Measurements from ENCODE around the gene CTNND2.

CTNND2 gene

DNA sequence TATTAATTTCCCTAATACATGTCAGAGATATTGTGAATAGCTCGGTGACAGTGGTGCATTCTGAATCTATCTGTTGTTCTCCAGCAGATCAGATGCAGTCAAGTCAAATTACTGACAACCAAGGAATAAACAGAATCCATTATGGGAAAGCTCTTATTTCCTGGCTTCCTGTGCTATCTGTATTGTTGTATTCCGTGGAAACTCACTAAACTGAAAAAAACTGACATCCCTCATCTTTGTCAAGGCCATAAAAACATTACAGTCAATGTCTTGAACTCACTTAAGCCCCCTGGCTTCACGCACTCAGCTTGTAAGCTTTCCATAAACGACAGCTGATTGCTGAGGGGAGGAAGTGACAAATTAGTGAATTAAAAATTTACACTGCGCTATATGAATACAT, 245.9 kb downstream of the CTNND2 start:
- no peak overlapping the region for H3K4me3 ChIP-seq (ENCODE audit: low read depth in 1 of 2, low read length in 2 of 2)
- no peaks in the 10 kb centered on the region for H3K36me3 ChIP-seq (ENCODE audit: control insufficient read depth in 1 of 2, insufficient read depth in 2 of 2, low read length in 2 of 2)
- H3K4me1 ChIP-seq (ENCODE audit: control insufficient read depth in 1 of 2, insufficient read depth in 2 of 2, low read length in 2 of 2): no peaks in the 10 kb centered on the region
- H3K9ac ChIP-seq (ENCODE audit: low read depth in 1 of 2, low read length in 2 of 2): no peak overlapping the region
- no peak overlapping the region for H3K27ac ChIP-seq (ENCODE audit: low read depth, low read length)
- H3K27me3 ChIP-seq (ENCODE audit: control insufficient read depth in 1 of 2, insufficient read depth in 2 of 2, low read length in 2 of 2): no peaks in the 10 kb centered on the region
- H3K9me3 ChIP-seq (ENCODE audit: control insufficient read depth in 1 of 2, low read length in 2 of 2): no peaks in the 10 kb centered on the region

DNA sequence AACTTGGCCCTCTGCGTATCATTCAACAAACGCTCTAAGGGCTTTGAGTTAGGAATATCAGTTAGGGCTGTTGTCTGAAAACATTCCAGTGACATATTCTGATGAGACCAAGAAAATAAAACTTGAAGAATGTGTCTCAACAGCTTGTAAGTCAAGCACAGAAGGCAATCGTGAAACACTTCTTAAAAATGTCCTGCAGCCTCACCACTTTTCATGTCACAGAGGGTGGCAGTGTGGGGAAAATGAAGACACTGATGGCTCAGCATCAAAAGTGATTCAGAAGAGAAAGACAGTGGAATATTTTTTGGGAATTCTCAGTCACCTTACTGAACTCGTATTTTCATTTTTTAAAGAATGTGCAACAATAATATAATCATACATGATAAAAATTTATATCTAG, 247.3 kb downstream of the CTNND2 start:
- Histone ChIP-seq H3K27ac (ENCODE audit: low read depth, low read length) (no peak overlapping the region), H3K4me3 (ENCODE audit: low read depth in 1 of 2, low read length in 2 of 2) (no peak overlapping the region), H3K27me3 (ENCODE audit: control insufficient read depth in 1 of 2, insufficient read depth in 2 of 2, low read length in 2 of 2) (no peaks in the 10 kb centered on the region), H3K9me3 (ENCODE audit: control insufficient read depth in 1 of 2, low read length in 2 of 2) (no peaks in the 10 kb centered on the region), H3K36me3 (ENCODE audit: control insufficient read depth in 1 of 2, insufficient read depth in 2 of 2, low read length in 2 of 2) (no peaks in the 10 kb centered on the region), H3K9ac (ENCODE audit: low read depth in 1 of 2, low read length in 2 of 2) (no peak overlapping the region), H3K4me1 (ENCODE audit: control insufficient read depth in 1 of 2, insufficient read depth in 2 of 2, low read length in 2 of 2) (no peaks in the 10 kb centered on the region)

DNA sequence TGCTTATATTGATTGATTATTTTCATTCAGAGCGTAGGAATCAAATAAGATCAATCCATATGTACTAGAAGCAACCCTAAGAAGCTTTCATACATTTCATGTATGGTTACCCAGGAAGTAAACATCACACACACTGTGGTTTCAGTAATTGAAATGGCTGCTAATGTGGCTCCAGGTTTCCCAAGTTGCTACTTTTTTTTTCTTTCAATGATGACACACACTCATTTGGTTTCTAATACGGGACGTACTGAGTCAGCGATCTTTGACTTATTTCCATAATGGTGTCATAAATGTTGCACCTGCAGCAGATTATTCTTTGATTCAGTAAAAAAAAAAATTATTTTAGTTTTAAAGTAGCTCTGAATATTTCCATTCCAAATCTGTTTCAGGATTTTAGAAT, 248.6 kb downstream of the CTNND2 start:
- Histone ChIP-seq H3K9me3 (ENCODE audit: control insufficient read depth in 1 of 2, low read length in 2 of 2) (no peaks in the 10 kb centered on the region), H3K4me3 (ENCODE audit: low read depth in 1 of 2, low read length in 2 of 2) (no peak overlapping the region), H3K36me3 (ENCODE audit: control insufficient read depth in 1 of 2, insufficient read depth in 2 of 2, low read length in 2 of 2) (no peaks in the 10 kb centered on the region), H3K27ac (ENCODE audit: low read depth, low read length) (no peak overlapping the region), H3K9ac (ENCODE audit: low read depth in 1 of 2, low read length in 2 of 2) (no peak overlapping the region), H3K27me3 (ENCODE audit: control insufficient read depth in 1 of 2, insufficient read depth in 2 of 2, low read length in 2 of 2) (no peaks in the 10 kb centered on the region), H3K4me1 (ENCODE audit: control insufficient read depth in 1 of 2, insufficient read depth in 2 of 2, low read length in 2 of 2) (no peaks in the 10 kb centered on the region)

- Histone ChIP-seq H3K9me3 (ENCODE audit: control insufficient read depth in 1 of 2, low read length in 2 of 2) (peaks cover 0 to 3% of the 10 kb centered on the region in 2 donors), H3K27ac (ENCODE audit: low read depth, low read length) (no peak overlapping the region), H3K4me1 (ENCODE audit: control insufficient read depth in 1 of 2, insufficient read depth in 2 of 2, low read length in 2 of 2) (no peaks in the 10 kb centered on the region), H3K9ac (ENCODE audit: low read depth in 1 of 2, low read length in 2 of 2) (no peak overlapping the region), H3K27me3 (ENCODE audit: control insufficient read depth in 1 of 2, insufficient read depth in 2 of 2, low read length in 2 of 2) (no peaks in the 10 kb centered on the region), H3K4me3 (ENCODE audit: low read depth in 1 of 2, low read length in 2 of 2) (no peak overlapping the region), H3K36me3 (ENCODE audit: control insufficient read depth in 1 of 2, insufficient read depth in 2 of 2, low read length in 2 of 2) (no peaks in the 10 kb centered on the region)
These were observed 253.3 kb downstream of the CTNND2 start for GRCh38 chr5:11650936-11651335.

- no peak overlapping the region for H3K9ac ChIP-seq (ENCODE audit: low read depth in 1 of 2, low read length in 2 of 2)
- no peak overlapping the region for H3K4me3 ChIP-seq (ENCODE audit: low read depth in 1 of 2, low read length in 2 of 2)
- no peaks in the 10 kb centered on the region for H3K36me3 ChIP-seq (ENCODE audit: control insufficient read depth in 1 of 2, insufficient read depth in 2 of 2, low read length in 2 of 2)
- peaks cover 0 to 3% of the 10 kb centered on the region in 2 donors for H3K9me3 ChIP-seq (ENCODE audit: control insufficient read depth in 1 of 2, low read length in 2 of 2)
- H3K27me3 ChIP-seq (ENCODE audit: control insufficient read depth in 1 of 2, insufficient read depth in 2 of 2, low read length in 2 of 2): no peaks in the 10 kb centered on the region
- no peaks in the 10 kb centered on the region for H3K4me1 ChIP-seq (ENCODE audit: control insufficient read depth in 1 of 2, insufficient read depth in 2 of 2, low read length in 2 of 2)
- no peak overlapping the region for H3K27ac ChIP-seq (ENCODE audit: low read depth, low read length)
These were observed 258.1 kb downstream of the CTNND2 start for GRCh38 chr5:11646141-11646540.

DNA sequence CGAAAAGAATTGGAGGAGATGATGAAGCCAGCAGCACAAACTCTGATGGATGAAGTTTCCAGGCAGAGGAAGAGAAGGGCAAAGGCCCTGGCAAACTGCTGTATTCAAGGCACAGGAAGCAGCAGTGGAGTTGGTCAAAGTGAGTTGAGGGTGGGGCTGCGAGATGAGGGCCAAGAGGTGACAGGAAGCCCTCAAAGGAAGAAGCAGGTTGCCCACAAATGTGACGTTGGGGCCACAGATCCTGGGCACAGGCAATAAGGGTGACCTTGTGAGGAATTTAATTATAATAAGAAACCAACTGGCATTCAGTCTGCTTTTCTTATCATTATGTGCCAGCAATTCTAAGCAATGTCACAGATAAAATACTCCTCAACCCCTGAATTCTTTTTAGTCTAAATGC, 261.8 kb downstream of the CTNND2 start:
- no peaks in the 10 kb centered on the region for H3K36me3 ChIP-seq (ENCODE audit: control insufficient read depth in 1 of 2, insufficient read depth in 2 of 2, low read length in 2 of 2)
- H3K9me3 ChIP-seq (ENCODE audit: control insufficient read depth in 1 of 2, low read length in 2 of 2): no peaks in the 10 kb centered on the region
- no peak overlapping the region for H3K9ac ChIP-seq (ENCODE audit: low read depth in 1 of 2, low read length in 2 of 2)
- H3K27ac ChIP-seq (ENCODE audit: low read depth, low read length): no peak overlapping the region
- no peaks in the 10 kb centered on the region for H3K27me3 ChIP-seq (ENCODE audit: control insufficient read depth in 1 of 2, insufficient read depth in 2 of 2, low read length in 2 of 2)
- no peak overlapping the region for H3K4me3 ChIP-seq (ENCODE audit: low read depth in 1 of 2, low read length in 2 of 2)
- no peaks in the 10 kb centered on the region for H3K4me1 ChIP-seq (ENCODE audit: control insufficient read depth in 1 of 2, insufficient read depth in 2 of 2, low read length in 2 of 2)

DNA sequence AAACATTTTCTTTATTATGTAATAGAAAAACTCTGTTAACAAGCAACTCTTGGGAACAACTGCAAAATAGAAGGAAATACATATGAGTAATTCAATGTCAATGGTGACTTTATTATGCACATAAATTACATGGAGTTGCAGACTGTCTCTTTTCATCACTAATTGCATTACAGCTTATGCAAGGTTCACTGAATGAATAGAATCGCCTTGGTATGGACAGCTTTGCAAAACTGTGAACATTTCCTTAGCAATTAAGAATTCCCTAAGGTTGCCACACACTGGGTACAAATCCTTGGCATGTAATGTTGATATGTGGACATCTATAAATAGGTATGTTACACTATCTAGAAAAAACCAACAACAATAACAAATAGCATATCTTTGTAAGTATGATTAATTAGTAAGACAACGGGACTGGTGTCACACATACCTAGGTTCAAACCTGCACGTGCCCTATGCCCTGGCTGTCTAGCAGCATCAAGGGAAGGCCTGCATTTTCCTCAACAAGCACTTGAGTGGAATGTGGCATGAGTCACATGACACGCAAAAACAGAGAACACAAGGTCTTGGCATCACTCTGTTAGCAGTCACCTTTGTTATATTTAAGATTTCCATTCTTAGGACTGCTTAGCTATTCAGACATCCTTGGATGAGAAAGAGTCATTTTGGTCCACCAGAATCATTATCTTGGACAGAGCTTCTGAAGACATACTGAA, 263.9 kb downstream of the CTNND2 start:
- Histone ChIP-seq H3K4me1 (ENCODE audit: control insufficient read depth in 1 of 2, insufficient read depth in 2 of 2, low read length in 2 of 2) (no peaks in the 10 kb centered on the region), H3K9me3 (ENCODE audit: control insufficient read depth in 1 of 2, low read length in 2 of 2) (no peaks in the 10 kb centered on the region), H3K27me3 (ENCODE audit: control insufficient read depth in 1 of 2, insufficient read depth in 2 of 2, low read length in 2 of 2) (no peaks in the 10 kb centered on the region), H3K36me3 (ENCODE audit: control insufficient read depth in 1 of 2, insufficient read depth in 2 of 2, low read length in 2 of 2) (no peaks in the 10 kb centered on the region), H3K9ac (ENCODE audit: low read depth in 1 of 2, low read length in 2 of 2) (no peak overlapping the region), H3K27ac (ENCODE audit: low read depth, low read length) (no peak overlapping the region), H3K4me3 (ENCODE audit: low read depth in 1 of 2, low read length in 2 of 2) (no peak overlapping the region)

DNA sequence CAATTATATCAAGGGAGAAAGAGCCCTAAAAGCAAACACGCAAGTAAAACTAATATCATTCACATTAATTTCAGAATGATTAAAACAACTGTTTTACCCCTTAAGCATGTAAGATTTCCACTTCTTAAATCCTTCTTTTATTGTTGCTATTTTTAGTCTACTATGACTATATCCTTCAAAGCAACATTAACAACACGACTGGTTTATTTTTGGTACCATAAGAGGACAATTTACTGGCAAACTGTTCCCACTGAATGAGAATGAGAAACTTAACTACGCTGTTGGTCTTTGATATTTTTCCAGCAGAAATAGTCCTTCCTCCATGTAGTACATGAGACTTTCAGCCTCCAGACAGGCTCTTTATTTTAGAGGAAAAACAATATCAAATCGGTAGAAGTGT, 281.5 kb downstream of the CTNND2 start:
- Histone ChIP-seq H3K27ac (ENCODE audit: low read depth, low read length) (no peak overlapping the region), H3K4me1 (ENCODE audit: control insufficient read depth in 1 of 2, insufficient read depth in 2 of 2, low read length in 2 of 2) (no peaks in the 10 kb centered on the region), H3K4me3 (ENCODE audit: low read depth in 1 of 2, low read length in 2 of 2) (no peak overlapping the region), H3K9ac (ENCODE audit: low read depth in 1 of 2, low read length in 2 of 2) (no peak overlapping the region), H3K9me3 (ENCODE audit: control insufficient read depth in 1 of 2, low read length in 2 of 2) (no peaks in the 10 kb centered on the region), H3K36me3 (ENCODE audit: control insufficient read depth in 1 of 2, insufficient read depth in 2 of 2, low read length in 2 of 2) (no peaks in the 10 kb centered on the region), H3K27me3 (ENCODE audit: control insufficient read depth in 1 of 2, insufficient read depth in 2 of 2, low read length in 2 of 2) (no peaks in the 10 kb centered on the region)

DNA sequence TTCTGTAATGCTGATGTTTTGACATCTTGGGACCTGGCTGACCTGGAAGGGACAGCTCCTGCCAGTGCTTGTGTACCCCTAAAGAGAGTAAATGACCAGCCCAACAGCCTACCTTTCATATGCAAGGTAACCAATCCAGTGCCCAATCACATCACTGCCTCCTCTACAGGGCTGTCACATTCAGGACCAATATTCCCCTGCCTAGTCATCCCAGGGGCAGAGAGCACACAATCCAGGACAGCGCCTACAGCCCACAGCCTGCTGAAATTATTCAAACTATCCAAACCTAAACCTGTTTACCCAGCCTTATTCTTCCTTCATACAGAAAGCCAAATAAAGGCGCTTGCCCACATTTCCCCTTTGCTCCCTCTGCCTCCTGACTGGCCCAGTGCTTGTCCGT, 284.1 kb downstream of the CTNND2 start:
- H3K9ac ChIP-seq (ENCODE audit: low read depth in 1 of 2, low read length in 2 of 2): no peak overlapping the region
- no peaks in the 10 kb centered on the region for H3K27me3 ChIP-seq (ENCODE audit: control insufficient read depth in 1 of 2, insufficient read depth in 2 of 2, low read length in 2 of 2)
- no peaks in the 10 kb centered on the region for H3K9me3 ChIP-seq (ENCODE audit: control insufficient read depth in 1 of 2, low read length in 2 of 2)
- no peak overlapping the region for H3K4me3 ChIP-seq (ENCODE audit: low read depth in 1 of 2, low read length in 2 of 2)
- H3K27ac ChIP-seq (ENCODE audit: low read depth, low read length): no peak overlapping the region
- no peaks in the 10 kb centered on the region for H3K36me3 ChIP-seq (ENCODE audit: control insufficient read depth in 1 of 2, insufficient read depth in 2 of 2, low read length in 2 of 2)
- no peaks in the 10 kb centered on the region for H3K4me1 ChIP-seq (ENCODE audit: control insufficient read depth in 1 of 2, insufficient read depth in 2 of 2, low read length in 2 of 2)

DNA sequence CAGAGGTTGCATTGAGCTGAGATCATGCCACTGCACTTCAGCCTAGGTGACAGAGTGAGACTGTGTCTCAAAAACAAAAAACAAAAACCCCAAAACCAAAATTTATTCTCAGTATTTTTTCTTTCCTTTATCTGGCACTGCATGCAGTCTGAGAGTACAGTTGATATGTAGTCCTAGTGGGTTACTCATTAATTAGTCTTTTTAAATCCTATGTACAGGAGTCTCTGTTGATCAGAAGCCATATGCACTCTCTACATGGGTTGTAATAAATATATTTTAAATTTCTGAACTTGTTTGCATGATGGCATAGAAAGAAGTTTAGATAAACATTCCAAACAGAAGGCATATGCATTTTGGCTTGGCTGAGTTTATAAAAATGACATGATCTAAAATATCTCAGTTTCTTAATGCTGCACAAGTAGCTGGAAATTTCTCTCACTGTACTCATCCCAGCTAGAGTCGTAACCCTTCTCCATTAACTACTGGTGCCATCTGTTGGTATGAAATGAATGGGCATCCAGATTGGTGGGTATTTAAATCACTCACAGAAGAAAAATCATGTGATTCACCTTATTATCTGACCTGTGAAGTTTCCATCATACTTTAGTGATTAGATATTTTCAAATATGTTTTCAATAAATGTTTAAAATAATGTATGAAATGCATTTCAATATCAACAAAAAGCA, 284.8 kb downstream of the CTNND2 start:
- H3K27ac ChIP-seq (ENCODE audit: low read depth, low read length): no peak overlapping the region
- no peaks in the 10 kb centered on the region for H3K4me1 ChIP-seq (ENCODE audit: control insufficient read depth in 1 of 2, insufficient read depth in 2 of 2, low read length in 2 of 2)
- no peaks in the 10 kb centered on the region for H3K9me3 ChIP-seq (ENCODE audit: control insufficient read depth in 1 of 2, low read length in 2 of 2)
- no peak overlapping the region for H3K9ac ChIP-seq (ENCODE audit: low read depth in 1 of 2, low read length in 2 of 2)
- H3K4me3 ChIP-seq (ENCODE audit: low read depth in 1 of 2, low read length in 2 of 2): no peak overlapping the region
- H3K36me3 ChIP-seq (ENCODE audit: control insufficient read depth in 1 of 2, insufficient read depth in 2 of 2, low read length in 2 of 2): no peaks in the 10 kb centered on the region
- H3K27me3 ChIP-seq (ENCODE audit: control insufficient read depth in 1 of 2, insufficient read depth in 2 of 2, low read length in 2 of 2): no peaks in the 10 kb centered on the region

All from duodenal mucosa (tissue), 2 donors.